IPS-15b (cell line): ENCODE measurements around the gene NDUFA8.

Source experiments
- H3K27me3 ChIP-seq: one replicate; pipeline ENCODE4 v1.6.1; 2013; ENCODE audit warnings: low read length; ENCODE audit not compliant: control insufficient read depth, insufficient read depth
- H3K36me3 ChIP-seq: one replicate; pipeline ENCODE4 v1.6.1; 2013; ENCODE audit warnings: low read length; ENCODE audit not compliant: control insufficient read depth, insufficient read depth
- H3K4me1 ChIP-seq: one replicate; pipeline ENCODE4 v1.6.1; 2013; ENCODE audit warnings: mild to moderate bottlenecking, low read length; ENCODE audit not compliant: control insufficient read depth, insufficient read depth
- H3K4me3 ChIP-seq: one replicate; pipeline ENCODE4 v1.5.1; 2013; ENCODE audit warnings: low read depth, low read length
- H3K9ac ChIP-seq: one replicate; pipeline ENCODE4 v1.6.1; 2013; ENCODE audit warnings: low read depth, mild to moderate bottlenecking, low read length
- H3K9me3 ChIP-seq: one replicate; pipeline ENCODE4 v1.6.1; 2013; ENCODE audit warnings: mild to moderate bottlenecking, low read length; ENCODE audit not compliant: control insufficient read depth, insufficient read depth

NDUFA8 gene

GRCh38 chr9:122195875-122196274 is 36.3 kb upstream of the NDUFA8 start:
- H3K4me3 ChIP-seq = no peak overlapping the region
- H3K9ac ChIP-seq = no peak overlapping the region
- H3K27me3 ChIP-seq = peaks cover 14% of the 10 kb centered on the region
- H3K36me3 ChIP-seq = no peaks in the 10 kb centered on the region
- H3K9me3 ChIP-seq = no peaks in the 10 kb centered on the region
- peaks cover 3% of the 10 kb centered on the region for H3K4me1 ChIP-seq

- Histone ChIP-seq H3K9ac (no peak overlapping the region), H3K36me3 (no peaks in the 10 kb centered on the region), H3K4me3 (no peak overlapping the region), H3K27me3 (peaks cover 14% of the 10 kb centered on the region), H3K4me1 (peaks cover 3% of the 10 kb centered on the region), H3K9me3 (no peaks in the 10 kb centered on the region)
Observed at GRCh38 chr9:122193651-122194050, 34.1 kb upstream of the NDUFA8 start.

- peaks cover 3% of the 10 kb centered on the region for H3K4me1 ChIP-seq
- H3K9me3 ChIP-seq = no peaks in the 10 kb centered on the region
- H3K27me3 ChIP-seq = peaks cover 10% of the 10 kb centered on the region
- no peak overlapping the region for H3K4me3 ChIP-seq
- no peak overlapping the region for H3K9ac ChIP-seq
- no peaks in the 10 kb centered on the region for H3K36me3 ChIP-seq
Observed at GRCh38 chr9:122192914-122193525, 33.4 kb upstream of the NDUFA8 start.

- no peaks in the 10 kb centered on the region for H3K36me3 ChIP-seq
- H3K27me3 ChIP-seq = peaks cover 8% of the 10 kb centered on the region
- no peak overlapping the region for H3K4me3 ChIP-seq
- H3K9me3 ChIP-seq = no peaks in the 10 kb centered on the region
- H3K4me1 ChIP-seq = no peaks in the 10 kb centered on the region
- H3K9ac ChIP-seq = no peak overlapping the region
Observed at GRCh38 chr9:122192261-122192875, 32.8 kb upstream of the NDUFA8 start.

- H3K9ac ChIP-seq = no peak overlapping the region
- H3K9me3 ChIP-seq = no peaks in the 10 kb centered on the region
- H3K36me3 ChIP-seq = no peaks in the 10 kb centered on the region
- peaks cover 8% of the 10 kb centered on the region for H3K27me3 ChIP-seq
- no peak overlapping the region for H3K4me3 ChIP-seq
- H3K4me1 ChIP-seq = no peaks in the 10 kb centered on the region
Observed at GRCh38 chr9:122191584-122191983, 32.0 kb upstream of the NDUFA8 start.

- Histone ChIP-seq H3K9ac (no peak overlapping the region), H3K9me3 (no peaks in the 10 kb centered on the region), H3K27me3 (peaks cover 8% of the 10 kb centered on the region), H3K4me1 (no peaks in the 10 kb centered on the region), H3K36me3 (no peaks in the 10 kb centered on the region), H3K4me3 (no peak overlapping the region)
Observed at GRCh38 chr9:122190597-122191381, 31.2 kb upstream of the NDUFA8 start.

GRCh38 chr9:122188369-122188768 is 28.8 kb upstream of the NDUFA8 start:
- Histone ChIP-seq H3K4me3 (no peak overlapping the region), H3K9me3 (no peaks in the 10 kb centered on the region), H3K27me3 (peaks cover 8% of the 10 kb centered on the region), H3K4me1 (no peaks in the 10 kb centered on the region), H3K9ac (no peak overlapping the region), H3K36me3 (no peaks in the 10 kb centered on the region)

- peaks cover 3% of the 10 kb centered on the region for H3K27me3 ChIP-seq
- no peaks in the 10 kb centered on the region for H3K4me1 ChIP-seq
- no peaks in the 10 kb centered on the region for H3K9me3 ChIP-seq
- no peaks in the 10 kb centered on the region for H3K36me3 ChIP-seq
- H3K4me3 ChIP-seq = no peak overlapping the region
- no peak overlapping the region for H3K9ac ChIP-seq
Observed at GRCh38 chr9:122186777-122187470, 27.3 kb upstream of the NDUFA8 start.

- Histone ChIP-seq H3K27me3 (no peaks in the 10 kb centered on the region), H3K9me3 (no peaks in the 10 kb centered on the region), H3K4me3 (no peak overlapping the region), H3K36me3 (no peaks in the 10 kb centered on the region), H3K9ac (no peak overlapping the region), H3K4me1 (no peaks in the 10 kb centered on the region)
Observed at GRCh38 chr9:122186301-122186700, 26.7 kb upstream of the NDUFA8 start.

GRCh38 chr9:122184551-122184950 is 25.0 kb upstream of the NDUFA8 start:
- no peaks in the 10 kb centered on the region for H3K9me3 ChIP-seq
- H3K4me3 ChIP-seq = no peak overlapping the region
- no peaks in the 10 kb centered on the region for H3K27me3 ChIP-seq
- no peaks in the 10 kb centered on the region for H3K4me1 ChIP-seq
- H3K9ac ChIP-seq = no peak overlapping the region
- H3K36me3 ChIP-seq = no peaks in the 10 kb centered on the region

GRCh38 chr9:122183501-122183900 is 23.9 kb upstream of the NDUFA8 start:
- H3K4me1 ChIP-seq = no peaks in the 10 kb centered on the region

More at GRCh38 chr9:122183501-122183900, 23.9 kb upstream of the NDUFA8 start:
- Histone ChIP-seq H3K9ac (no peak overlapping the region), H3K4me3 (no peak overlapping the region), H3K36me3 (no peaks in the 10 kb centered on the region), H3K9me3 (no peaks in the 10 kb centered on the region), H3K27me3 (peaks cover 2% of the 10 kb centered on the region)
